Subcutaneous abdominal adipose tissue (tissue), 5 donors: ENCODE results near the gene SKIC8.

ENCODE experiments used
- H3K27ac ChIP-seq: one replicate; pipeline ENCODE4 v1.7.0; 2013; ENCODE audit warnings: low read depth, mild to moderate bottlenecking, inconsistent platforms, low read length, moderate library complexity
- H3K27me3 ChIP-seq, 5 donors: one replicate each; pipeline ENCODE4 v1.7.0; 2013; ENCODE audit warnings: low read length in 5 of 5, inconsistent platforms in 1 of 5; ENCODE audit not compliant: control insufficient read depth in 5 of 5, insufficient read depth in 4 of 5
- H3K36me3 ChIP-seq, 5 donors: one replicate each; pipeline ENCODE4 v1.7.0; 2013; ENCODE audit warnings: low read length in 5 of 5; ENCODE audit not compliant: control insufficient read depth in 5 of 5, insufficient read depth in 5 of 5
- H3K4me1 ChIP-seq, 5 donors: one replicate each; pipeline ENCODE4 v1.7.0; 2013; ENCODE audit warnings: low read length in 5 of 5, mild to moderate bottlenecking in 3 of 5, moderate library complexity in 1 of 5; ENCODE audit not compliant: control insufficient read depth in 5 of 5, insufficient read depth in 5 of 5
- H3K4me3 ChIP-seq, 5 donors: one replicate each; pipeline ENCODE4 v1.7.0; 2013; ENCODE audit warnings: low read length in 5 of 5, low read depth in 1 of 5
- H3K9ac ChIP-seq, 5 donors: one replicate each; pipeline ENCODE4 v1.7.0; 2013; ENCODE audit warnings: low read length in 5 of 5, mild to moderate bottlenecking in 4 of 5, moderate library complexity in 3 of 5
- H3K9me3 ChIP-seq, 5 donors: one replicate each; pipeline ENCODE4 v1.7.0; 2013; ENCODE audit warnings: low read length in 5 of 5; ENCODE audit not compliant: control insufficient read depth in 5 of 5
- donor health status: healthy.
- donor health status: healthy.
- donor health status: healthy.
- donor health status: healthy.
- donor health status: healthy.

Gene SKIC8

GRCh38 chr15:78312536-78312935 is 13.1 kb upstream of the SKIC8 start:
- H3K9ac ChIP-seq, result no peak overlapping the region
- peaks cover 0 to 11% (median 2%) of the 10 kb centered on the region in 5 donors for H3K27me3 ChIP-seq
- H3K4me3 ChIP-seq, result no peak overlapping the region
- no peaks in the 10 kb centered on the region for H3K9me3 ChIP-seq
- no peak overlapping the region for H3K27ac ChIP-seq
- H3K36me3 ChIP-seq, result no peaks in the 10 kb centered on the region
- peaks cover 0 to 10% (median 5%) of the 10 kb centered on the region in 5 donors for H3K4me1 ChIP-seq

GRCh38 chr15:78311292-78311691 is 11.9 kb upstream of the SKIC8 start:
- Histone ChIP-seq H3K9me3 (no peaks in the 10 kb centered on the region), H3K4me1 (peaks cover 0 to 19% (median 14%) of the 10 kb centered on the region in 5 donors), H3K4me3 (no peak overlapping the region), H3K27me3 (peaks cover 0 to 11% (median 2%) of the 10 kb centered on the region in 5 donors), H3K9ac (no peak overlapping the region), H3K27ac (no peak overlapping the region), H3K36me3 (no peaks in the 10 kb centered on the region)

GRCh38 chr15:78308422-78309032 is 9.1 kb upstream of the SKIC8 start:
- peaks cover 0 to 22% (median 16%) of the 10 kb centered on the region in 5 donors for H3K4me1 ChIP-seq
- no peak overlapping the region for H3K4me3 ChIP-seq
- H3K9me3 ChIP-seq, result no peaks in the 10 kb centered on the region
- H3K27me3 ChIP-seq, result peaks cover 0 to 9% (median 2%) of the 10 kb centered on the region in 5 donors
- H3K36me3 ChIP-seq, result no peaks in the 10 kb centered on the region
- peak overlapping the region in 2 of 5 donors; percentile 12 to 19 for H3K9ac ChIP-seq
- no peak overlapping the region for H3K27ac ChIP-seq

GRCh38 chr15:78307976-78308375 is 8.6 kb upstream of the SKIC8 start:
- no peaks in the 10 kb centered on the region for H3K36me3 ChIP-seq
- no peak overlapping the region for H3K27ac ChIP-seq
- peaks cover 0 to 25% (median 16%) of the 10 kb centered on the region in 5 donors for H3K4me1 ChIP-seq
- H3K9ac ChIP-seq, result peak overlapping the region in 1 of 5 donors; percentile 19
- no peak overlapping the region for H3K4me3 ChIP-seq
- no peaks in the 10 kb centered on the region for H3K9me3 ChIP-seq
- H3K27me3 ChIP-seq, result peaks cover 0 to 10% (median 0%) of the 10 kb centered on the region in 5 donors

- H3K27me3 ChIP-seq, result peaks cover 0 to 13% (median 0%) of the 10 kb centered on the region in 5 donors
- peaks cover 0 to 34% (median 16%) of the 10 kb centered on the region in 5 donors for H3K4me1 ChIP-seq
- H3K27ac ChIP-seq, result peak overlapping the region; percentile 54
Measured at GRCh38 chr15:78306176-78306774, 6.9 kb upstream of the SKIC8 start.

GRCh38 chr15:78304216-78305066 is 5.0 kb upstream of the SKIC8 start:
- Histone ChIP-seq H3K27ac (no peak overlapping the region), H3K27me3 (peaks cover 0 to 13% (median 0%) of the 10 kb centered on the region in 5 donors)

More at GRCh38 chr15:78306176-78306774, 6.9 kb upstream of the SKIC8 start:
- Histone ChIP-seq H3K4me3 (no peak overlapping the region), H3K9ac (peak overlapping the region in 2 of 5 donors; percentile 41 to 48), H3K36me3 (no peaks in the 10 kb centered on the region), H3K9me3 (no peaks in the 10 kb centered on the region)

GRCh38 chr15:78302579-78303312 is 3.3 kb upstream of the SKIC8 start:
- no peaks in the 10 kb centered on the region for H3K9me3 ChIP-seq
- no peak overlapping the region for H3K4me3 ChIP-seq
- peaks cover 0 to 9% (median 0%) of the 10 kb centered on the region in 5 donors for H3K27me3 ChIP-seq
- H3K4me1 ChIP-seq, result peaks cover 2 to 52% (median 34%) of the 10 kb centered on the region in 5 donors
- H3K27ac ChIP-seq, result peak overlapping the region; percentile 39
- no peaks in the 10 kb centered on the region for H3K36me3 ChIP-seq
- H3K9ac ChIP-seq, result peak overlapping the region in 1 of 5 donors; percentile 42

More at GRCh38 chr15:78304216-78305066, 5.0 kb upstream of the SKIC8 start:
- no peak overlapping the region for H3K9ac ChIP-seq
- H3K4me3 ChIP-seq, result no peak overlapping the region
- peaks cover 0 to 42% (median 23%) of the 10 kb centered on the region in 5 donors for H3K4me1 ChIP-seq
- no peaks in the 10 kb centered on the region for H3K36me3 ChIP-seq
- no peaks in the 10 kb centered on the region for H3K9me3 ChIP-seq

- H3K4me1 ChIP-seq, result peaks cover 2 to 45% (median 30%) of the 10 kb centered on the region in 5 donors
- H3K27me3 ChIP-seq, result peaks cover 0 to 9% (median 0%) of the 10 kb centered on the region in 5 donors
- no peak overlapping the region for H3K9ac ChIP-seq
- no peak overlapping the region for H3K4me3 ChIP-seq
- H3K27ac ChIP-seq, result no peak overlapping the region
- no peaks in the 10 kb centered on the region for H3K36me3 ChIP-seq
- no peaks in the 10 kb centered on the region for H3K9me3 ChIP-seq
Measured at GRCh38 chr15:78301828-78302227, 2.4 kb upstream of the SKIC8 start.

GRCh38 chr15:78301326-78301725 is 1.9 kb upstream of the SKIC8 start:
- no peaks in the 10 kb centered on the region for H3K36me3 ChIP-seq
- no peak overlapping the region for H3K27ac ChIP-seq
- H3K9ac ChIP-seq, result no peak overlapping the region
- peaks cover 2 to 41% (median 25%) of the 10 kb centered on the region in 5 donors for H3K4me1 ChIP-seq
- H3K4me3 ChIP-seq, result no peak overlapping the region
- peaks cover 0 to 9% (median 0%) of the 10 kb centered on the region in 5 donors for H3K27me3 ChIP-seq
- no peaks in the 10 kb centered on the region for H3K9me3 ChIP-seq
